Left lobe of liver (tissue), 2 donors: ENCODE results near the gene MICA. TPM values are rescaled to one million over a fixed set of nuclear protein-coding genes. Genes with fewer than 3 reads are reported as not detected.
"Not testable (repeated sequence)": the region's sequence is repeated elsewhere in the genome, so short reads cannot be mapped to it uniquely, and the experiment has no call there.

Experiments used
- ATAC-seq: fragments of 200-7000 bp; cut with Tn5 transposase; one replicate; pipeline ENCODE4 v1.9.1; 2020; ENCODE audit warnings: mild to moderate bottlenecking, moderate library complexity
- DNase-seq: peaks from one replicate; pipeline ENCODE4 v3.0.0-alpha.2; 2020; ENCODE audit warnings: low spot score
- total RNA-seq: library from RNA; stranded (reverse); gene quantifications from one replicate; pipeline ENCODE4 v1.2.1, GENCODE V29; 2021
- donor health status: DM: no; HTN: no; CAD: no; lungs with moderate emphysema.
- donor health status: DM: no; HTN: yes; CAD: no.

Gene MICA
- total RNA-seq, 1 donor from 2014 or later, result 6.3 TPM

DNA sequence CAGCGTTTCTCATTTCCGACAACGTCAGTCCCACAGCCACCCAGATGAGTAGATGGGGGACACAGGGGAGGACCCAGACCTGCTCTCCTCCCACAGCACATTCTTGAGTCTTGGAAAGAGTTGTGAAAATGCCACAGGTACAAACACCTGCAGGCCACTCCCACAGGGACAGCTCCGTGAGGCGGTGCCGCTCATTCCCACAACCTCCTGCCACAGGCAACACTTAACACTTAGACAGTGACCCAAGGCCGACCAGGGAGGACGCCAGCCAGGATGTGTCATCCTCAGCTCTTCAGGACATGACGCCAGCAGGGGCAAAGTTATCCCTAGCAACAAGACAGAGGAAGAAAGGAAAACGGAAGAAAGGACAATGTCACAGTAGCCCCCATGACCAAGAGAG lies 23.5 kb upstream of the MICA start:
- DNase-seq (no peak), ATAC-seq (no peak)

GRCh38 chr6:31381666-31382065 lies 21.7 kb upstream of the MICA start:
- DNase-seq, result no peak

DNA sequence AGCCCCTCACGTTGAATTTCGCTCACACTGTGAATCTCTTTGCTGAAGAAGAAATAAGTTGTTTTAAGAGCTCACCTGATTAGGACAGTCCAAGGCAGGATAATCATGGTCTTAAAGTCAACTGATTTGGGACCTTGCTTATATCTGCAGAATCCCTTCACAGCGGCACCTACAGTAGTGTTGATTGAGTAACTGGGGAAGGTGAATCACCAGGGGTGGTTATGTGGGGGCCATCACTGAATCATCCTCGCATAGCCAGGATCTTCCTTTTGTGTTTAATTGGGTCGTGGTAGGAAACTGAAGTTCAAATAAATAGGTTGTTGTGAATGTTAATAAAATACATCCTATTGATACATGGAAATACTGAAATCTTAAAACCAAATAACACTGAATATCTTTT lies 20.2 kb upstream of the MICA start:
- DNase-seq (no peak), ATAC-seq (no peak)

More at GRCh38 chr6:31381666-31382065, 21.7 kb upstream of the MICA start:
- ATAC-seq, result no peak

- DNase-seq (no peak), ATAC-seq (no peak)
These were observed 18.4 kb upstream of the MICA start for GRCh38 chr6:31385041-31385440.

GRCh38 chr6:31386099-31386498 lies 17.3 kb upstream of the MICA start:
- DNase-seq (no peak), ATAC-seq (no peak)

DNA sequence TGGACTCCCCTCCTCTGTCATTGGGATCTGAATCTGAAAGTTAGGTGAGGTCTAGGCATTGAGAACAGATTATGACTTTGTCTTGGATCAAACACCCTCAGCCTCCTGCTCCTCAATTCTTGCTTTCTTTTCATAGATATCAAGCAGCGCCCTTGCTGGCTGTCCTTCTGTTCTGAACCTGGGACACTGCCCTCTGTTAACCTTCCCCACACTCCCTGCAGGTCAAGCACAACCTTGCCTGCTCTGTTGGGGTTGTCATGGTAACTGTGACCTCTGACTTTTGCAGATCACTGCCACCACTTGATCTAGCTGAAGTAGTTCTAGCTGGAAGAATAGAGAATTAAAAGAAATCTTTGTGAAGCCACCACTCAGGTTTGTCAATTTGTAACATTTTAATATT lies 16.4 kb upstream of the MICA start:
- ATAC-seq (peak; percentile 92), DNase-seq (peak; percentile 78)

- ATAC-seq, result peak; percentile 84
- DNase-seq, result not testable (repeated sequence)
These were observed 14.2 kb upstream of the MICA start for GRCh38 chr6:31388916-31389801.

GRCh38 chr6:31389802-31390132 lies 13.6 kb upstream of the MICA start:
- not testable (repeated sequence) for ATAC-seq, DNase-seq

- no peak for DNase-seq
- no peak for ATAC-seq
These were observed 9.5 kb upstream of the MICA start for GRCh38 chr6:31393932-31394331.

GRCh38 chr6:31394381-31394780 lies 9.0 kb upstream of the MICA start:
- ATAC-seq, result no peak
- no peak for DNase-seq

- no peak for DNase-seq
- ATAC-seq, result no peak
These were observed 7.6 kb upstream of the MICA start for GRCh38 chr6:31395832-31396231.

- DNase-seq, result peak; percentile 83
- ATAC-seq, result peak; percentile 66
These were observed 6.8 kb upstream of the MICA start for GRCh38 chr6:31396422-31397152.

DNA sequence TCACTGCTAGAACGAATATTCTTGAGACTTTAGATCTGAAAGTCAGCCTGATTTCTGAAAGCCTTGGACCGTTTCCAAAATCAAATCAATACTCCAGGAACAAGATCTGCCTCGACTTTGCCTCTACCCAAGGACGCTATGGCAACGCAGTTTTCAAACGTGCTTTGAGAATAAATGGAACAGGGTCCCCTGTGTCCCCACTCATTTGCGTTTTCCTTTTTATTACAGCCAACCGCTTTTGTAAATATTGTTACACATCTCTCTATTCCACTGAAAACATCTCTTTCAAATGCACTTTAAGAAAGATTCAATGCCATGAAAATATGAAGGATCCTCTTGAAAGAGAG lies 6.3 kb upstream of the MICA start:
- not testable (repeated sequence) for DNase-seq, ATAC-seq

GRCh38 chr6:31397901-31398525 lies 5.4 kb upstream of the MICA start:
- no peak for DNase-seq
- ATAC-seq, result no peak

DNA sequence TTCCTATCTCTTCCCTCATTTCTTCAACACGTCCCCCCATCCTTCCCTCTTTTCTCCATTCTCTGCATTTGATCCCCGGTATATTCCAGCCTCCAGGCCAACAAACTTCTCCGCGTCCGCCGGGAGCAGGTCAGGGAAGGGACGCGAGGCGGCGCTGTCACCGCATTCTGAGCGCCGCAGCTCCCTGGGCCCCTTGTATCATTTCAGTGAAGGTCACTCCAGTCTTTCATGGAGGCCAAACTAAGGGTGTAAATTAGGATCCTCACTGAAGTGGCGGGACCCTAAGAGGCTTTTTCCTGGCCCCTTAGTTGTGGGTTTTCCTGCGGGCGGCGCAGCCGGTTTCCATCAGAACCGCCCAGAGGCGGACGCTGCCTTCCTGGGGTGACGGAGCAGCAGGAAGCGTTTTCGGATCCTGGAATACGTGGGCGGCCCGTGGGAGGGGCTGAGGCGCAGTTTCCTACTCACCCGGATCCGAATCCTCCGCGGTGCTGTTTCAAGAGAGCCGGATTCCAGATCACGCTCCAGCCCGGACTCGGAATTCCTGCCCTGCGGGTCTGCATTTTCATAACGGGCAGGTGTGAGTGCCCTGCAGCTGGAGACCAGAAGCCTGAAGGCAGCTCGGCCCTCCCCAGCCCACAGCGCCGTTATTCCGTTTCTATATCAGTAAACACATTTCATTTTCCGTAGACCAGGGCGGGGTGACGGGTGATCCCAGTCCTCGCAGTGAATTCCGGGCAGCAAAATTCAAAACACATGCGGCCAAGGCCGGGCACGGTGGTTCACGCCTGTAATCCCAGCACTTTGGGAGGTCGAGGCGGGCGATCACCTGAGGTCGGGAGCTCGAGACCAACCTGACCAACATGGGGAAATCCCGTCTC lies 3.6 kb upstream of the MICA start:
- peak; percentile 92 for DNase-seq
- ATAC-seq, result peak; percentile 82

GRCh38 chr6:31400467-31401289 lies 2.7 kb upstream of the MICA start:
- peak; percentile 60 for ATAC-seq
- peak; percentile 86 for DNase-seq

- ATAC-seq, result no peak
These were observed 2.0 kb upstream of the MICA start for GRCh38 chr6:31401403-31401802.

DNA sequence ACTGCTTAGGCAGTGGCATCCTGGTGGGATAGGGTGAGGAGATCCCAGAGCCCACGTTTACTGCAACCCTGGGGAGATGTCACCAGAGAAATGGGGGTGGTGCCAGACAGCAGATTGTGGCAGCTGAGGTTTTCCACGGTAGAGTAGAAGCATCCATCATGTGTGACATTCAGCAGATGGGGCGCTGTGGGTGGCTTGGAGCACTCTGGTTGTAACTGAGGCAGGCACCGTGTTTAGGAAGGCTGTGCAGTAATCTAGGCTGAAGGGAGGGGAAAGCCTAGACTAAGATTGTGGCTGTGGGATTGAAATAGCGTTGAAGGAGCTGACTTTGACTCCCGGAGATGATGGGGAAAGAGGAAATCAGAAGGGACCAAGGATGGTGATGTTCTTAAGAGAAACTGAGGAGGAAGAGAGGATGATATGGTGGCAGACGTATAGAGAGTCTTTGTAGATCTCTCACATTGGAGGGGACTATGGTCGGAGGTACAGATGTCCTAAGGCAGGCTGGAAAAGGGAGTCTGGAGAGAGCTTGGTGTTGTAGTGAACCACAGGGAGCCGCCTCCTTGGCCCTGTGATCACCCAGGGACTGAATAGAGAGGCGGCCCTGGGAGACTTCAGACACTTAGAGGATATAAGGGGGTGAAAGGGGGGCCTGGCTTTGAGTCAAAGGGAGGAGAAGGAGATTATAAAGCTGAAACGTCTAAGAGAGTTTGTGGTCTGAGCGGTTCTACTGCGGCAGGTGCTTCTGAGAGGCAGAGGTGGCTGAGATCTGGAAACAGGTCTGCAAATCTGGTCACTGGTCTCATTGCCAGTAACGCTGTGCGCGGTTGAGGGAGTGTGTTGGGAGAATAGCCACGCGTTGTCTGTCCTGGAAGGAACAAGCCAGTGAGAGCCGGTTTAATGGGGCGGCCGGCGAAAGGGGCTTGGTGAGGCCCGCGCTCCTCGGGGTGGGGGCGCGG lies 792 bp upstream of the MICA start:
- peak; percentile 8 for ATAC-seq
- no peak for DNase-seq

More at GRCh38 chr6:31401403-31401802, 2.0 kb upstream of the MICA start:
- no peak for DNase-seq

GRCh38 chr6:31404061-31404364 lies 618 bp downstream of the MICA start:
- ATAC-seq, DNase-seq: not testable (repeated sequence)
